COR-L47 (cell line): ENCODE results near the gene NDUFA13.
A peak's percentile ranks its signal among the peaks of the same experiment; 100 is the strongest.

ENCODE experiments used
- DNase-seq: peaks from one replicate; lab custom pipeline; 2025; lab: John Stamatoyannopoulos, UW

The NDUFA13 gene

DNA sequence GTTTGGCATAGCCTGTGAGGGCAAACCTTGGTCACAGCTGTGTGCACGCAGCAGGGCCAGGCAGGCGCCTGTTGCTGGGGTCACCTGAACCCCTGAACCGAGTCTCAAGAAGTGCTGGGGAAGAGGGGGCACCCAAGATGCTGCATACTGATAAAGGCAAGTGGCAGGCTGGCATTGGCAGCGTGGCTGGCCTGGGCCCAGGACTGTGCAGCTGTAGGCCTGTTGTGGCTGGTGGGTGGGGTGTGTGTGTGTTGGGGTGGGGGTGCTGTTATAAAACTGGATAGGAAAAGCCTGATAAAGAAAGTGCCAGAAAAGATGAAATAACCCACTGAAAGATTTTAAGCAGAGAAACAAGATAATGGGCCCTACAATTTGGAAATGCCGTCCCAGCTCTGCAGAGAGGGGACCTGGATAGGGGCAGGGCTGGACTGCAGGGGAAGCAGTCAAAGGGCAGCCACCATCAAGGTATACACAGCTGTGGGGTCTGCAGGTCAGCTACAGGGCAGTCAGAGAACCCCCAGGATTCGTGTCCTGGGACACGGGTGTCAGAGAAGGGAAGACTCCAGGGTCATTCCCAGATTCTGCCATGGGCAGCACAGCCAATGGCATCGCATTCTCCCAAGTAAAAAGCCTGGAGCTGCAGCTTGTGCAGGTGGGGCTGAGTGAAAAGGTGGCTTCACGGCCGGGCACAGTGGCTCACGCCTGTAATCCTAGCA lies 55.2 kb downstream of the NDUFA13 start:
- DNase-seq = no peak

DNA sequence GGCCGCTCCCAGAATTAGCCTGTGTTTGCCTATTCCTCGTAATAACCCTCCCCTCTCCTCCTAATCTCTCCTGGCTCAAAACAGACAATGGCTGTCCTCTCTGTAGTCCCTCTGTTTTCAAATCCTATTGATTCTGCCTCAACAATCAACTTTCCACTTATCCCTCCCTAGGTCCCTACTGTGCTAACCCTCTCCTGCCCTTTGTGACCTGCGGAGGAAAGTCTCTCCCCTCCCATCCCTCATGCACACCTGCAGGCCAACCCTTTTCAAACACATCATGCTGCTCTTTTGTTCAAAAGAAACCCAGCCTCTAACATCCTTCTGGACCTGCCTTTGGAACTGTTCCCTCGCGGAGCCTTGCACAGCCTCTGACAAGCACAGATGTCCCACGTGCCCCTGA lies 59.4 kb downstream of the NDUFA13 start:
- DNase-seq = peak; percentile 88
